Lower leg skin (tissue), 4 donors: ENCODE data around the gene B3GALT4. TPM values are rescaled to one million over a fixed set of nuclear protein-coding genes. Genes with fewer than 3 reads are reported as not detected.

Source experiments
- DNase-seq, 2 donors: peaks; one replicate each; pipeline ENCODE4 v3.0.0-alpha.2; 2019; ENCODE audit warnings: low spot score in 2 of 2
- H3K4me3 ChIP-seq: fragments of 200-600 bp; sonication (generic); 2 replicates; pipeline ENCODE4 v1.5.1; 2017; ENCODE audit warnings: mild to moderate bottlenecking, low read depth; ENCODE audit not compliant: poor library complexity, severe bottlenecking
- POLR2A ChIP-seq, 2 donors: fragments of 450-650 bp; IDR thresholded peaks; one replicate each; pipeline ENCODE4 v1.6.1; 2016 to 2017; ENCODE audit warnings: antibody characterized with exemption in 2 of 2, mild to moderate bottlenecking in 1 of 2, moderate library complexity in 1 of 2
- WGBS, 2 donors: methylation state at CpG; one replicate each; pipeline ENCODE4 v1.1.5; 2018; 5-methylcytosine and 5-hydroxymethylcytosine counted together
- intact Hi-C: fragments of 100-400 bp; cut with DNase I; formaldehyde crosslinking; loops from one replicate; pipeline ENCODE4 v1.15.0; 2023; ENCODE audit warnings: low total_unique reads
- total RNA-seq, 4 donors: library from RNA; depleted of rRNA; stranded (reverse); fragments of >200 nt; gene quantifications; one replicate each; pipeline ENCODE4 v1.1.0, GENCODE V29; 2016
- TF ChIP-seq, protein P1 (sequence below), 3 donors: fragments of 450-650 bp; IDR thresholded peaks; one replicate each; pipeline ENCODE4 v1.5.1; 2016; ENCODE audit warnings: antibody characterized with exemption in 3 of 3, mild to moderate bottlenecking in 3 of 3, moderate library complexity in 2 of 3

Gene B3GALT4
- total RNA-seq, 4 donors from 2014 or later = 24.8 to 31.0 (median 26.3) TPM

DNA sequence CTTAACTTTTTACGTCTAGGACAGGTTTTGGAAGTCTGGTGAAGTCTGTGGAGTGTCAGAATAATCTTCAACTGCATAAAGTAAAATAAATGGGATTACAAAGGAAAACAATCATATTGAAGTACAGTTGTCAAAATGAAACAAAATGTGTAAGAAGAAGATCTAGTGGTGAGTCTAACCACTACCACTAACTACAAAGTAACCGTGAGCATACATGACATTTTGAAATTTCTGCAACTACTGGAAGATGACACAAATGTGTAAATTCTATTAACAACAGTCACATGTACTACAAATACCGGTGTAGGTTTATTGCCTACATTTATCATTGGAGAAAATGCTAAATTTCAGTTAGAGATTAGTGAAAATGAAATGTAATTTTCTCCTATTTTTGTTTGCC lies 35.0 kb upstream of the B3GALT4 start:
- no peak for DNase-seq
- intact Hi-C loops = loop anchor here (10.0 kb wide), 1 partner anchor 227 kb away; no protein-coding TSS in a partner anchor
- no peak overlapping the region for H3K4me3 ChIP-seq
- 60 to 61% methylated on average over 3 of the region's 3 CpGs for WGBS, 2 donors
- TF ChIP-seq POLR2A (IDR thresholded peaks at IDR 0.05) = no peak
- TF ChIP-seq, protein P1, sequence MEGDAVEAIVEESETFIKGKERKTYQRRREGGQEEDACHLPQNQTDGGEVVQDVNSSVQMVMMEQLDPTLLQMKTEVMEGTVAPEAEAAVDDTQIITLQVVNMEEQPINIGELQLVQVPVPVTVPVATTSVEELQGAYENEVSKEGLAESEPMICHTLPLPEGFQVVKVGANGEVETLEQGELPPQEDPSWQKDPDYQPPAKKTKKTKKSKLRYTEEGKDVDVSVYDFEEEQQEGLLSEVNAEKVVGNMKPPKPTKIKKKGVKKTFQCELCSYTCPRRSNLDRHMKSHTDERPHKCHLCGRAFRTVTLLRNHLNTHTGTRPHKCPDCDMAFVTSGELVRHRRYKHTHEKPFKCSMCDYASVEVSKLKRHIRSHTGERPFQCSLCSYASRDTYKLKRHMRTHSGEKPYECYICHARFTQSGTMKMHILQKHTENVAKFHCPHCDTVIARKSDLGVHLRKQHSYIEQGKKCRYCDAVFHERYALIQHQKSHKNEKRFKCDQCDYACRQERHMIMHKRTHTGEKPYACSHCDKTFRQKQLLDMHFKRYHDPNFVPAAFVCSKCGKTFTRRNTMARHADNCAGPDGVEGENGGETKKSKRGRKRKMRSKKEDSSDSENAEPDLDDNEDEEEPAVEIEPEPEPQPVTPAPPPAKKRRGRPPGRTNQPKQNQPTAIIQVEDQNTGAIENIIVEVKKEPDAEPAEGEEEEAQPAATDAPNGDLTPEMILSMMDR (IDR thresholded peaks at IDR 0.05) = no peak

DNA sequence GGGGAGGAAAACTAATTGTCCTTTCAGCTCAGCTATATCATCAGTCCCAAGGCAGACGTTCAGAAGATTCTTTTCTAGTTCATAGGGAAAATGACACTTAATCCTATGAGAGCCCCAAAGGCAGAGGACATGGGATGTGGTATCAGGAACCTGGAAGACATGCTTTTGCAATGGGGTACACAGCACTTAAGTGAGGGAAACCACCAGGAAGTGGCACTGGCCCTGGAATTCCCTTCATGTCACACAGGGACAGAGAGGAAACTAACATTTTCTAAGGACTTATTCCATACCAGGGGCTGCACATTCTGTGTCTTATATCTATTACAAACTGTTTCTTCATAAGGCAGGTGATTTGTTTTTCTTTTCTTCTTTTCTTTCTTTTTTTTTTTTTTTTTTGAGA lies 33.4 kb upstream of the B3GALT4 start:
- WGBS, 2 donors = 26 to 53% methylated on average over 1 of the region's 1 CpG
- no peak overlapping the region for H3K4me3 ChIP-seq
- intact Hi-C loops = loop anchor here (10.0 kb wide), 1 partner anchor 229 kb away; no protein-coding TSS in a partner anchor
- TF ChIP-seq, protein P1 (IDR thresholded peaks at IDR 0.05) = no peak
- TF ChIP-seq POLR2A (IDR thresholded peaks at IDR 0.05) = no peak
- peak in 1 of 2 donors; percentile 18 for DNase-seq

DNA sequence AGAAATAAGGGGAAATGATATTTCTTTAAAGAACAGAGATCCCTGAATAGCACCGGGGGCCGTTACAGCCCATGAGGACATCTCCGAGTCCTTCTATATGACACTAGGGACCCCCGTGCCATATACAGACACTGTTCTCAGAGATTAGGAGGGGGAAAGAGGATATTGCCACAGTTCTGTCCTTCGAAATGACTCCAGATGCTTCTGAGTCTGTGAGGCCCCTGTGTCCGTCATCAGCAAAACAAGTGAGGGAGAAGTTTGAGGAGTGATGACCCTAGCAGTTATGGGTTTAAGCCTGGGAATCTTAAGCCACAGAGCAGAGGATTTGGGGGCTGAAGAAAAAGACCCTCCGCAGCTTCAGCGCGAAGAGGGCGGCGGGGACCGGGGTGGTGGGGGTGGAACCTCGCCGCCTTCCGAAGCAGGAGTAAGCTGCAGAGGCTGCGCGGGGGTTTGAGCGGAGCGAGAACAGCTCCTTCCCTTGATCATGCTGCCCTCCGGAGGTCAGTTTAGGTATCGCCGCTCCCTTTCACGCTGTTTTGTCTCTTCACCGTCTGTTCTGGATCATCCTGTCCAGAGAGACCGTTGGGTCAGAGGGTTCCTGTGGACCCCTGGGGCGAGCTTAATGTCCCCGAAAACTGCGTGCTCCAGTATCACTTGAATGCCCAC lies 28.8 kb upstream of the B3GALT4 start:
- peak; percentile 91 to 98 for DNase-seq
- intact Hi-C loops = loop anchor here (10.0 kb wide), 1 partner anchor 233 kb away; no protein-coding TSS in a partner anchor
- H3K4me3 ChIP-seq = peak overlapping the region; percentile 10
- TF ChIP-seq, protein P1 (IDR thresholded peaks at IDR 0.05) = peak in 1 of 3 donors; percentile 91
- TF ChIP-seq POLR2A (IDR thresholded peaks at IDR 0.05) = no peak
- 4 to 7% methylated on average over 21 to 28 of the region's 28 CpGs for WGBS, 2 donors

DNA sequence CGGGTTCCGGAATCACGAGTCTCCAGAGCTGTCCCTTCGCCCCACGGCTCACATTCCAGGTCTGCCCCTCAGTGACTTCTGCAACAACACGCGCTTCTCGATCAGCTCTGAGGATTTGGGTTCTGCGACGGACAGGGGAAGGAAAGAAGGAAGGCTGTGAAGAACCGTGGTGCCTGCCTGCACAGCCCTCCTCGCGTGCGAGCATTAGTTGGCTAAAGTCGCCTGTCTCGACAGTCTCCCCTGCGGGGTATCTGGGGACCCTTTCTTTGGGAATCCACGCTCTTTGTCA lies 28.3 kb upstream of the B3GALT4 start:
- intact Hi-C loops = loop anchor here (10.0 kb wide), 1 partner anchor 234 kb away; no protein-coding TSS in a partner anchor
- TF ChIP-seq, protein P1 (IDR thresholded peaks at IDR 0.05) = no peak
- TF ChIP-seq POLR2A (IDR thresholded peaks at IDR 0.05) = no peak
- peak overlapping the region; percentile 10 for H3K4me3 ChIP-seq
- no peak for DNase-seq
- WGBS, 2 donors = 0 to 1% methylated on average over 15 to 18 of the region's 18 CpGs

DNA sequence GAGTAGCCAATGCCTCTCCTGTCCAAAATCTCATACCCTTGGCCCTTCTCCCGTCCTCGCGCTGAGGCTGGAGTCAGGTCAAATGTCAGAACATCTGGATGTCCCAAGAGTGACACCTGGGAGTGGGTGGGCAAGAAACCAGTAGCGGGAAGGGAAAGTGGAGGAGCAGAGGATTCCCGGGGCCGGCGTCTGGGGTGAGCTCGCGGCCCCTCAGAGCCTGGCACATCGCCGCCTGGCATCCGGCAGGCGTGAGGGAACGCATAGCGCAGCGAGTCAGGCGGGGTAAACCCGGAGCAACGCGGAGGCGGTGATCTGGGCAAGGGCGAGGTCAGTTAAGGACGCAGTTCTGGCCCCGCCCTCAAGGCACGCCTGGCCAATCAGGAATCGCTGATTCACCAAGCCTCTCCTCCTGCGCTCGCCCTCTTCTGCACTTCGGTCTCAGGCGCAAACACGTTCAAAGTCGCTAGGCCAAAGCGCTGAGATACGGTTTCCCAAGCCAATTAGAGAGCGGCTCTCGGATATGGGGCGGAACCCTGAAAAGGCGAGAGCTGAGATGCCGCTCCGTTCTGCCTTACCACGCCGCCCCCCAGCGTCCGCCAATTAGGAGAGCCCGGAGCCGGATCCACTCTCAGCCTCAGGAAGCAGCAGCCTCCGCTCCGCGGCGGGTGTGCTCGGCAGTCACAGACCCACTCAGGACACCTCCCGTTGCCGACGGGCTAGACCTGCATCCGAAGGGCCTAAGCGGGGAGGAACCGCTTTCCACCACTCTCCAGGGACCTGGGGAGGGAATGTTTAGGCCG lies 27.8 kb upstream of the B3GALT4 start:
- WGBS, 2 donors = 0% methylated on average over 49 of the region's 58 CpGs
- peak overlapping the region; percentile 44 for H3K4me3 ChIP-seq
- intact Hi-C loops = loop anchor here (10.0 kb wide), 1 partner anchor 234 kb away; no protein-coding TSS in a partner anchor
- DNase-seq = peak; percentile 98 to 99
- TF ChIP-seq, protein P1 (IDR thresholded peaks at IDR 0.05) = no peak
- peak in 1 of 2 donors; percentile 37 for TF ChIP-seq POLR2A (IDR thresholded peaks at IDR 0.05)
